Stimulated activated CD4-positive, alpha-beta T cell treated with anti-CD3 and anti-CD28 coated beads, Interleukin-1b, Interleukin-23, amount 100 ng/mL, for 48 hours (primary cell): ENCODE data around the gene IHH.

ENCODE experiments used
- DNase-seq: peaks from one replicate; pipeline ENCODE4 v3.0.0-alpha.2; 2020

IHH gene

DNA sequence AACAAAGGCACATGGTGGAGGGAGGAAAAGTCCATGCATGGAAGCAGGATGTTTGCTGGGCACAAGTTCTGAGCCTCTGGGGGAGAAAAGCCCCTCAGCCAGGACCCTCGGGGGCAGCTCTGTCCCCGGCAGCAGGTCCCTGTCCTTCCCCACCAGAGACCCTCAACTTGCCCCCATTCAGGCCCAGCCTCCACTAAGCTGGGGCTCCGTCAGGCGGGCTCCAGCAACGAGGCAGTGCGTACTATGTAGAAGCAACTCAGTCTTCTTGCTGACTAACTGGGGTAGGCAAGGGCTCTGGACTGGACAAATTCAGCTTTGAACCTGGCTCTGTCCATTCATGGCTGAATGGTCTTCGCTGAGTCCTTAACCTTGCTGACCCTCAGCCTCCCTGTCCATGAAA, 42.4 kb downstream of the IHH start:
- DNase-seq = no peak

DNA sequence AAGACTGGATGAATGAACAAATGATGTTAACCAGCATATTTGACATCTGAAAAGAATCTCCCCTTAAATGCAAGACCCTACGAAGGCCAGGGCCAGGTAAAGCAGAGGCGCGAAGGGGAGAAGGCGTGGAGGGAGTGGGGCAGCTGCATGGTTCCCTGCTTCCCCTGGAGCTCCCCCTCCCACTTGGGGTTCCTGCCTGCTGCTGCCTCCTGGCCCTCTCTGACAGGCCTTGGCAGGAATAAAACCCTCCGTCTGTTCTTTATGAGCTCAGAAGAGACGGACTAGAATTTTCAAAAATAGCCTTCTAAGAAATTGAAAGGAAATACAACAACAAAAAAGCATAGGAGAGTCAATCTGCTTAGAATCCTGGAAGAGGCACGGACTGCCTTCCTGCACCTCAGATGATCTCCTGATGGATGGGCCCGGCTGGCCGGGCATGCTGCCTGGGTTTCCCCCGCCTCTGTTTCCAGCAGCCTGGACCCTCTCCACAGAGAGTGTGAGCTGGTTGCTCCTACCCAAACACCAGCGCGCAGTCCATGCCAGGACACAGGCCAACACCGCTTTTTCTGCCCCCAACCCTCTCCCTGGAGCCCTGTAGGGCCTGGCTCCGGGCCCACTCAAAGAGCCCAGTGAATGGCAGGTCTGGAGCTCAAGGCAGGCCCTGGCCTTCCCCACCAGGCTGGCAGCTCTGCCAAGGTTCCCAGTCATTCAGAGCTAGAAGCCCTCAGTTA, 43.4 kb downstream of the IHH start:
- no peak for DNase-seq

DNA sequence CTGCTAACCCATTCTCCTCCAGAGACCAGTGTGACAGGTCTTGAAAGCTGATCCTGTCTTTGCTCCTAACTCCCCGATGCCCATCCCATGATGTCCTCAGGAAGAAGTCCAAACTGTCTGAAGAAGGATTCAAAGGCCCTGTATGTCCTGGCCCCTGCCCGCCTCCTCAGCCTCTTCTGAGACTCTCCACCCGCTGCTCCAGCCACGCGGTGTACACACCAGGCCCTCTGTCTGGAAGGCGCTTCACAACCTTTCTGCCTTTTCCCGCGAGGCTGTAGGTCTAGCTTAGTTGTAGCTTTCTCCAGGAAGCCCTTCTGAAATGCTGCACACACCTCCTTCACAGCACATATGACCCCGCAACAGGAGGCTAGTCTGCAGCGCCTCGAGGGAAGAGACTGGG, 44.0 kb downstream of the IHH start:
- no peak for DNase-seq

DNA sequence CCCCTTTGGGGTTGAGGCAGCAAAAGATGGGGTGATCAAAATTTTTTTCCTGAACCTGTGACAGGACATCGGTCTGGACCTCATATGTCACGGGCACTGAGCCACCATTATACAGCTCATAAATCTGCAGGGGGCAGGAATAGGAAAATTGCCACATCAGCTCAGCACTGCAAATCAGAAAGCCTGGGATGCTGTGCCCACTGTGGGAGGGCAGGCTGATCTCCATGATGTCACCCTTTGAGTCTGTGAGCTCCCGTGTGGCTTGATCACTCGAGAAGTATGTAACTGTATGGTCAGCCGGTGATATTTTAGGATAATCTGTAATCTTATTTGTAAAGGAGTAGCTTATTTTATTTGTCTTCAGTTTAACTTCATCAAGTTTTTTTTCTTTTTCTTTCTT, 49.8 kb downstream of the IHH start:
- DNase-seq = no peak

DNA sequence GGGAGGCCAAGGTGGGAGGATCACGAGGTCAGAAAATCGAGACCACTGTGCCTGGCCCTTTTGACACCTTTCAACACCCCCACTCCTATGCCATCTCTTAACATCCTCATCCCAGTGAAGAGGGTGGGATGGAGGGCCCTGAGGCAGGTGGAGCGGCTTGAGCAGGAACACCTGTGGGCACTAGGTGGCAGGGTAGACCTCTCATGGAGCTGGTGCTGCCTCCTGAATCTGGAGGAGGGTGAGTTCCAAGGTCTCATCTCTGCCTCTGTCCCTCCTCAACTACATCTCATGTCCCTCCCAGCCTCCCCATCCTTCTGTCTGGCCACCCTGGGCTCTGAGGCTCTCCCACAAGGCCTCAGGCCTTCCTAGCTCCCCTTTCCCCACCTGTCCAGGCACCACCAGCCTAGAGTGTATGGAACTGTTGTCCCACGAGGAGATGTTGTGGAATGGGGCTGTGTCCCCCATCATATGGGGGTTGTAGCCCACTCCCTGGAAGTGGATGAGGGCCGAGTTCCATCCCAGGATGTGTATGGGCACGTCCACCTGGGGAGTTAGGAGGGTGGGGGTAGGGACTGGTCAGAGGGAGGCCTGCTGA, 50.5 kb downstream of the IHH start:
- peak; percentile 17 for DNase-seq

DNA sequence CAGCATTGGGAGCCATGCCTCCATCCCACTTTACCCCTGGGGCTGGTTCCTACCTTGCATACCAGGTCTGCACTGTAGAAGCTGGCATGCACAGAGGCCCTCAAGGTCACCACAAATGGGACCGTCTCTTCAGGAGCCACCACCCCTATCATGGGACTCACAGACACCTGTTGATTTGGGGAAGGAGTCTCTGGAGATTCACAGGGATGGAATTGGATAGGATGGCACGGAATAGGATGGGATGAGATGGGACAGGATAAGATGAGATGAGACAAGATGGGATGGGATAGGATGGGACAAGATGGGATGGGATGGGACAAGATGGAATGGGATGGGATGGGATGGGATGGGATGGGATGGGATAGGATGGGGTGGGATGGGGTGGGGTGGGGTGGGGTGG, 51.4 kb downstream of the IHH start:
- DNase-seq = no peak
